HEK293 (cell line): Measurements from ENCODE around the gene TLE5.

ENCODE experiments used
- EGR2 ChIP-seq: fragments of 450-650 bp; formaldehyde crosslinking; IDR thresholded peaks from 2 replicates; pipeline ENCODE4 v1.5.1; 2016; ENCODE audit warnings: low read depth, missing biosample characterization, missing genetic modification characterization
- GLI4 ChIP-seq: fragments of 450-650 bp; formaldehyde crosslinking; IDR thresholded peaks from 2 replicates; pipeline ENCODE4 v1.5.1; 2016; ENCODE audit warnings: missing biosample characterization, missing genetic modification characterization
- KLF16 ChIP-seq: fragments of 450-650 bp; formaldehyde crosslinking; IDR thresholded peaks from 2 replicates; pipeline ENCODE4 v1.5.1; 2017; ENCODE audit warnings: missing biosample characterization, missing genetic modification characterization
- KLF9 ChIP-seq: fragments of 450-650 bp; formaldehyde crosslinking; IDR thresholded peaks from 2 replicates; pipeline ENCODE4 v1.5.1; 2016; ENCODE audit warnings: missing biosample characterization, missing genetic modification characterization, low read depth
- SP2 ChIP-seq: fragments of 450-650 bp; formaldehyde crosslinking; IDR thresholded peaks from 2 replicates; pipeline ENCODE4 v1.5.1; 2016; ENCODE audit warnings: missing biosample characterization, missing genetic modification characterization
- SP3 ChIP-seq: fragments of 450-650 bp; formaldehyde crosslinking; IDR thresholded peaks from 2 replicates; pipeline ENCODE4 v1.5.1; 2016; ENCODE audit warnings: missing biosample characterization, missing genetic modification characterization
- YY2 ChIP-seq: fragments of 450-650 bp; formaldehyde crosslinking; IDR thresholded peaks from 2 replicates; pipeline ENCODE4 v1.5.1; 2016; ENCODE audit warnings: missing biosample characterization, missing genetic modification characterization
- ZBTB20 ChIP-seq: fragments of 450-650 bp; formaldehyde crosslinking; IDR thresholded peaks from 2 replicates; pipeline ENCODE4 v1.5.1; 2016; ENCODE audit warnings: missing biosample characterization, missing genetic modification characterization
- ZFHX2 ChIP-seq: fragments of 450-650 bp; formaldehyde crosslinking; conservative IDR thresholded peaks from 2 replicates; pipeline ENCODE4 v1.5.1; 2016; ENCODE audit warnings: missing biosample characterization, missing genetic modification characterization
- ZFP69B ChIP-seq: fragments of 450-650 bp; formaldehyde crosslinking; IDR thresholded peaks from 2 replicates; pipeline ENCODE4 v1.5.1; 2016; ENCODE audit warnings: missing biosample characterization, missing genetic modification characterization
- ZIC2 ChIP-seq: fragments of 450-650 bp; formaldehyde crosslinking; IDR thresholded peaks from 2 replicates; pipeline ENCODE4 v1.5.1; 2016; ENCODE audit warnings: missing biosample characterization, missing genetic modification characterization
- ZNF114 ChIP-seq: fragments of 450-650 bp; formaldehyde crosslinking; IDR thresholded peaks from 2 replicates; pipeline ENCODE4 v1.5.0; 2017; ENCODE audit warnings: missing biosample characterization, missing genetic modification characterization
- ZNF138 ChIP-seq: fragments of 450-650 bp; formaldehyde crosslinking; IDR thresholded peaks from 2 replicates; pipeline ENCODE4 v1.5.1; 2016; ENCODE audit warnings: missing biosample characterization, missing genetic modification characterization, borderline replicate concordance
- ZNF140 ChIP-seq: fragments of 450-650 bp; formaldehyde crosslinking; IDR thresholded peaks from 2 replicates; pipeline ENCODE4 v1.5.1; 2016; ENCODE audit warnings: missing biosample characterization, missing genetic modification characterization
- ZNF157 ChIP-seq: fragments of 450-650 bp; formaldehyde crosslinking; IDR thresholded peaks from 2 replicates; pipeline ENCODE4 v1.5.1; 2016; ENCODE audit warnings: missing biosample characterization, missing genetic modification characterization
- ZNF223 ChIP-seq: fragments of 450-650 bp; formaldehyde crosslinking; IDR thresholded peaks from 2 replicates; pipeline ENCODE4 v1.5.1; 2016; ENCODE audit warnings: missing biosample characterization, missing genetic modification characterization
- ZNF311 ChIP-seq: fragments of 450-650 bp; formaldehyde crosslinking; IDR thresholded peaks from 2 replicates; pipeline ENCODE4 v1.5.1; 2017; ENCODE audit warnings: missing biosample characterization, missing genetic modification characterization, borderline replicate concordance
- ZNF354C ChIP-seq: fragments of 450-650 bp; formaldehyde crosslinking; IDR thresholded peaks from 2 replicates; pipeline ENCODE4 v1.5.1; 2016; ENCODE audit warnings: missing biosample characterization, missing genetic modification characterization, low read depth, borderline replicate concordance
- ZNF449 ChIP-seq: fragments of 450-650 bp; formaldehyde crosslinking; IDR thresholded peaks from 2 replicates; pipeline ENCODE4 v1.5.1; 2017; ENCODE audit warnings: missing biosample characterization, mild to moderate bottlenecking, missing genetic modification characterization, moderate library complexity
- ZNF571 ChIP-seq: fragments of 450-650 bp; formaldehyde crosslinking; IDR thresholded peaks from 2 replicates; pipeline ENCODE4 v1.5.0; 2017; ENCODE audit warnings: missing biosample characterization, missing genetic modification characterization
- ZNF610 ChIP-seq: fragments of 450-650 bp; formaldehyde crosslinking; IDR thresholded peaks from 2 replicates; pipeline ENCODE4 v1.5.1; 2016; ENCODE audit warnings: missing biosample characterization, missing genetic modification characterization, borderline replicate concordance
- ZNF777 ChIP-seq: fragments of 450-650 bp; formaldehyde crosslinking; IDR thresholded peaks from 2 replicates; pipeline ENCODE4 v1.5.1; 2017; ENCODE audit warnings: missing biosample characterization, missing genetic modification characterization, borderline replicate concordance
- ZNF791 ChIP-seq: fragments of 450-650 bp; formaldehyde crosslinking; IDR thresholded peaks from 2 replicates; pipeline ENCODE4 v1.5.1; 2016; ENCODE audit warnings: missing biosample characterization, missing genetic modification characterization
- ZNF837 ChIP-seq: fragments of 450-650 bp; formaldehyde crosslinking; IDR thresholded peaks from 2 replicates; pipeline ENCODE4 v1.5.1; 2016; ENCODE audit warnings: missing biosample characterization, missing genetic modification characterization
- ZSCAN30 ChIP-seq: fragments of 450-650 bp; IDR thresholded peaks from 2 replicates; pipeline ENCODE4 v1.5.1; 2018; ENCODE audit warnings: missing biosample characterization, mild to moderate bottlenecking, missing genetic modification characterization, moderate library complexity
- TF ChIP-seq, protein P1 (sequence below): fragments of 450-650 bp; formaldehyde crosslinking; IDR thresholded peaks from 2 replicates; pipeline ENCODE4 v1.5.1; 2017; ENCODE audit warnings: missing biosample characterization, missing genetic modification characterization
- TF ChIP-seq, protein P2 (sequence below): fragments of 450-650 bp; formaldehyde crosslinking; optimal IDR thresholded peaks from 2 replicates; pipeline ENCODE3; 2016; ENCODE audit warnings: missing biosample characterization, mild to moderate bottlenecking, missing genetic modification characterization
- TF ChIP-seq, protein P3 (sequence below): IDR thresholded peaks from 2 replicates; pipeline ENCODE4 v1.6.1; 2011; ENCODE audit warnings: mild to moderate bottlenecking, low read depth, low read length, borderline replicate concordance
- TF ChIP-seq, protein P4 (sequence below): fragments of 450-650 bp; formaldehyde crosslinking; conservative IDR thresholded peaks from 2 replicates; pipeline ENCODE4 v1.5.1; 2016; ENCODE audit warnings: low read depth, missing biosample characterization, missing genetic modification characterization
- TF ChIP-seq, protein P5 (sequence below): fragments of 450-650 bp; formaldehyde crosslinking; IDR thresholded peaks from 2 replicates; pipeline ENCODE4 v1.5.1; 2016; ENCODE audit warnings: missing biosample characterization, missing genetic modification characterization

TLE5 gene

DNA sequence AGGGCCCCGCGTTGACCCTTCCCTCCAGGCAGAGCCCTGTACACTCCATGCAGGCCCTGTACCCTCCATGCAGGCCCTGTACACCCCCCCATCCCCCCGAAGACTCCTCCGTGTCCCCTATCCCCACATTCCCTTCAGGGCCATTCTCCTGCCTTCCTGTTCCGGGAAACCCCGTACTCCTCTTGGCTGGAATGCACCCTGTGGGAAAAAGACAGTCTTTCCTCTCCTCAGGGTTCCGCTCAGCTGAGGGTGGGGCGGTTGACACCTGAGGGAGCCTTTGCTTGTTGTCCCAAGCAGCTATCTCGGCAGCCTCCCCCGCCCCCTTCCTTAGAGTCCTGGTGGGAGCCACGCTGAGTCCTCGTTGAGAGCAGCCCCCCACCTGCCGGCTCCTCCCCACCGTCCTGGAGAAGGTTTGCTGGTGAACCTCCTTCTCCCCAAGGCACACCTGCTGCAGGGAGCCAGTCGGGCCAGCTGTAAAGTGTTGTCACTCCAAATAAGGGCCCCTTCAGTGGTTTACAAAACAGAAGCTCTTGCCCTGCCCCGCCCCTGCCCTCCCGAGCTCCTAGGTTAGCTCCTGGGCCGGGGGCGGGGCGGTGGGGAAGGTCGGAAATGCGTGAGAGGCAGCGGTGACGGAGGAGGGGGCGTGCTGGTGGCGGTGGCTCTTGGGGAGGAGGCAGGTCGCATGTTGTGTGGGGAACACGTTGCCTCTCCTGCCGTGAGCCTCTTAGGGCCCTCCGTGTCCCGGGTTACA is 33.3 kb upstream of the TLE5 start (continued):
- TF ChIP-seq, protein P1, sequence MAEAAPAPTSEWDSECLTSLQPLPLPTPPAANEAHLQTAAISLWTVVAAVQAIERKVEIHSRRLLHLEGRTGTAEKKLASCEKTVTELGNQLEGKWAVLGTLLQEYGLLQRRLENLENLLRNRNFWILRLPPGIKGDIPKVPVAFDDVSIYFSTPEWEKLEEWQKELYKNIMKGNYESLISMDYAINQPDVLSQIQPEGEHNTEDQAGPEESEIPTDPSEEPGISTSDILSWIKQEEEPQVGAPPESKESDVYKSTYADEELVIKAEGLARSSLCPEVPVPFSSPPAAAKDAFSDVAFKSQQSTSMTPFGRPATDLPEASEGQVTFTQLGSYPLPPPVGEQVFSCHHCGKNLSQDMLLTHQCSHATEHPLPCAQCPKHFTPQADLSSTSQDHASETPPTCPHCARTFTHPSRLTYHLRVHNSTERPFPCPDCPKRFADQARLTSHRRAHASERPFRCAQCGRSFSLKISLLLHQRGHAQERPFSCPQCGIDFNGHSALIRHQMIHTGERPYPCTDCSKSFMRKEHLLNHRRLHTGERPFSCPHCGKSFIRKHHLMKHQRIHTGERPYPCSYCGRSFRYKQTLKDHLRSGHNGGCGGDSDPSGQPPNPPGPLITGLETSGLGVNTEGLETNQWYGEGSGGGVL (tag by site-specific recombination) = no peak
- TF ChIP-seq ZNF449 (tag by site-specific recombination) (no peak), KLF9 (tag by site-specific recombination) (peak; percentile 81), GLI4 (tag by site-specific recombination) (no peak), ZNF157 (no peak), ZNF791 (tag by site-specific recombination) (no peak), ZNF837 (tag by site-specific recombination) (no peak), ZNF223 (tag by site-specific recombination) (no peak), ZNF114 (no peak), YY2 (no peak), ZNF571 (no peak), ZFP69B (tag by site-specific recombination) (no peak), ZFHX2 (tag by site-specific recombination) (peak; percentile 82), ZBTB20 (tag by site-specific recombination) (peak; percentile 37; the same call in 1 of the 2 replicates), EGR2 (tag by site-specific recombination) (peak; percentile 64), ZNF610 (no peak), ZNF311 (tag by site-specific recombination) (no peak), KLF16 (tag by site-specific recombination) (peak; percentile 39; the same call in 1 of the 2 replicates), SP3 (peak; percentile 69), ZNF140 (tag by site-specific recombination) (no peak), ZNF354C (tag by site-specific recombination) (no peak), ZSCAN30 (tag by site-specific recombination) (no peak), SP2 (peak; percentile 85), ZIC2 (tag by site-specific recombination) (peak; percentile 94), ZNF138 (tag by site-specific recombination) (no peak), ZNF777 (tag by site-specific recombination) (no peak)
- TF ChIP-seq, protein P2, sequence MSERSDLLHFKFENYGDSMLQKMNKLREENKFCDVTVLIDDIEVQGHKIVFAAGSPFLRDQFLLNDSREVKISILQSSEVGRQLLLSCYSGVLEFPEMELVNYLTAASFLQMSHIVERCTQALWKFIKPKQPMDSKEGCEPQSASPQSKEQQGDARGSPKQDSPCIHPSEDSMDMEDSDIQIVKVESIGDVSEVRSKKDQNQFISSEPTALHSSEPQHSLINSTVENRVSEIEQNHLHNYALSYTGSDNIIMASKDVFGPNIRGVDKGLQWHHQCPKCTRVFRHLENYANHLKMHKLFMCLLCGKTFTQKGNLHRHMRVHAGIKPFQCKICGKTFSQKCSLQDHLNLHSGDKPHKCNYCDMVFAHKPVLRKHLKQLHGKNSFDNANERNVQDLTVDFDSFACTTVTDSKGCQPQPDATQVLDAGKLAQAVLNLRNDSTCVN = peak; percentile 43
- TF ChIP-seq, protein P3, sequence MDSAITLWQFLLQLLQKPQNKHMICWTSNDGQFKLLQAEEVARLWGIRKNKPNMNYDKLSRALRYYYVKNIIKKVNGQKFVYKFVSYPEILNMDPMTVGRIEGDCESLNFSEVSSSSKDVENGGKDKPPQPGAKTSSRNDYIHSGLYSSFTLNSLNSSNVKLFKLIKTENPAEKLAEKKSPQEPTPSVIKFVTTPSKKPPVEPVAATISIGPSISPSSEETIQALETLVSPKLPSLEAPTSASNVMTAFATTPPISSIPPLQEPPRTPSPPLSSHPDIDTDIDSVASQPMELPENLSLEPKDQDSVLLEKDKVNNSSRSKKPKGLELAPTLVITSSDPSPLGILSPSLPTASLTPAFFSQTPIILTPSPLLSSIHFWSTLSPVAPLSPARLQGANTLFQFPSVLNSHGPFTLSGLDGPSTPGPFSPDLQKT = no peak
- TF ChIP-seq, protein P4, sequence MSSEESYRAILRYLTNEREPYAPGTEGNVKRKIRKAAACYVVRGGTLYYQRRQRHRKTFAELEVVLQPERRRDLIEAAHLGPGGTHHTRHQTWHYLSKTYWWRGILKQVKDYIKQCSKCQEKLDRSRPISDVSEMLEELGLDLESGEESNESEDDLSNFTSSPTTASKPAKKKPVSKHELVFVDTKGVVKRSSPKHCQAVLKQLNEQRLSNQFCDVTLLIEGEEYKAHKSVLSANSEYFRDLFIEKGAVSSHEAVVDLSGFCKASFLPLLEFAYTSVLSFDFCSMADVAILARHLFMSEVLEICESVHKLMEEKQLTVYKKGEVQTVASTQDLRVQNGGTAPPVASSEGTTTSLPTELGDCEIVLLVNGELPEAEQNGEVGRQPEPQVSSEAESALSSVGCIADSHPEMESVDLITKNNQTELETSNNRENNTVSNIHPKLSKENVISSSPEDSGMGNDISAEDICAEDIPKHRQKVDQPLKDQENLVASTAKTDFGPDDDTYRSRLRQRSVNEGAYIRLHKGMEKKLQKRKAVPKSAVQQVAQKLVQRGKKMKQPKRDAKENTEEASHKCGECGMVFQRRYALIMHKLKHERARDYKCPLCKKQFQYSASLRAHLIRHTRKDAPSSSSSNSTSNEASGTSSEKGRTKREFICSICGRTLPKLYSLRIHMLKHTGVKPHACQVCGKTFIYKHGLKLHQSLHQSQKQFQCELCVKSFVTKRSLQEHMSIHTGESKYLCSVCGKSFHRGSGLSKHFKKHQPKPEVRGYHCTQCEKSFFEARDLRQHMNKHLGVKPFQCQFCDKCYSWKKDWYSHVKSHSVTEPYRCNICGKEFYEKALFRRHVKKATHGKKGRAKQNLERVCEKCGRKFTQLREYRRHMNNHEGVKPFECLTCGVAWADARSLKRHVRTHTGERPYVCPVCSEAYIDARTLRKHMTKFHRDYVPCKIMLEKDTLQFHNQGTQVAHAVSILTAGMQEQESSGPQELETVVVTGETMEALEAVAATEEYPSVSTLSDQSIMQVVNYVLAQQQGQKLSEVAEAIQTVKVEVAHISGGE (tag by site-specific recombination) = 0 out of 2 replicates have a peak, but pooled peaks have one; percentile 18
- TF ChIP-seq, protein P5, sequence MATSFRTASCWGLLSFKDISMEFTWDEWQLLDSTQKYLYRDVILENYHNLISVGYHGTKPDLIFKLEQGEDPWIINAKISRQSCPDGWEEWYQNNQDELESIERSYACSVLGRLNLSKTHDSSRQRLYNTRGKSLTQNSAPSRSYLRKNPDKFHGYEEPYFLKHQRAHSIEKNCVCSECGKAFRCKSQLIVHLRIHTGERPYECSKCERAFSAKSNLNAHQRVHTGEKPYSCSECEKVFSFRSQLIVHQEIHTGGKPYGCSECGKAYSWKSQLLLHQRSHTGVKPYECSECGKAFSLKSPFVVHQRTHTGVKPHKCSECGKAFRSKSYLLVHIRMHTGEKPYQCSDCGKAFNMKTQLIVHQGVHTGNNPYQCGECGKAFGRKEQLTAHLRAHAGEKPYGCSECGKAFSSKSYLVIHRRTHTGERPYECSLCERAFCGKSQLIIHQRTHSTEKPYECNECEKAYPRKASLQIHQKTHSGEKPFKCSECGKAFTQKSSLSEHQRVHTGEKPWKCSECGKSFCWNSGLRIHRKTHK = no peak
